Body of pancreas (tissue), 4 donors: Measurements from ENCODE around the gene TACC2. TPM values are rescaled to one million over a fixed set of nuclear protein-coding genes. Genes with fewer than 3 reads are reported as not detected.

Experiments
- ATAC-seq: fragments of 150-250 bp; one replicate; pipeline ENCODE4 v1.9.1; 2016
- DNase-seq, 4 donors: peaks; one replicate each; pipeline ENCODE4 v3.0.0-alpha.2; 2019
- H3K27ac ChIP-seq, 4 donors: fragments of 200-600 bp; sonication (generic); 1 replicate in 3 of 4; 2 replicates in 1 of 4; pipeline versions ENCODE4 v1.5.1 to v1.6.1; 2016 to 2019; ENCODE audit warnings: mild to moderate bottlenecking in 1 of 4, mixed read lengths in 1 of 4, moderate library complexity in 1 of 4
- H3K27me3 ChIP-seq, 2 donors: fragments of 200-600 bp; sonication (generic); one replicate each; pipeline ENCODE4 v1.6.0; 2016; ENCODE audit warnings: mild to moderate bottlenecking in 1 of 2
- H3K36me3 ChIP-seq, 2 donors: fragments of 200-600 bp; sonication (generic); replicated peaks in 1 of 2; 2 replicates each; pipeline ENCODE4 v1.5.1; 2016; ENCODE audit warnings: low read depth in 2 of 2; ENCODE audit not compliant: insufficient read depth in 1 of 2
- H3K4me1 ChIP-seq: fragments of 200-600 bp; sonication (generic); one replicate; pipeline ENCODE4 v1.6.0; 2016
- H3K4me3 ChIP-seq, 2 donors: fragments of 200-600 bp; sonication (generic); 1 replicate in 1 of 2; 2 replicates in 1 of 2; pipeline ENCODE4 v1.5.1; 2016 to 2019
- H3K9me3 ChIP-seq, 3 donors: fragments of 200-600 bp; sonication (generic); 1 replicate in 2 of 3; 2 replicates in 1 of 3; pipeline ENCODE4 v1.5.1; 2016
- CTCF ChIP-seq, 7 experiments: fragments of 450-650 bp in 4 of 7; fragments of 200-600 bp in 3 of 7; sonication (generic) in 3 of 7; IDR thresholded peaks; one replicate each; pipeline ENCODE4 v1.5.1; 2016 to 2019; ENCODE audit warnings: antibody characterized with exemption in 7 of 7
- POLR2A ChIP-seq, 3 donors: fragments of 450-650 bp; IDR thresholded peaks; one replicate each; pipeline ENCODE4 v1.6.1; 2016; ENCODE audit warnings: antibody characterized with exemption in 3 of 3, mild to moderate bottlenecking in 2 of 3
- WGBS, 2 donors: methylation state at CpG; one replicate each; pipeline ENCODE4 v1.1.5; 2017; 5-methylcytosine and 5-hydroxymethylcytosine counted together
- intact Hi-C: fragments of 100-400 bp; cut with DNase I; formaldehyde crosslinking; loops from one replicate; pipeline ENCODE4 v1.15.1; 2023
- total RNA-seq, 2 donors: library from RNA; depleted of rRNA; stranded (reverse); fragments of >200 nt; gene quantifications; one replicate each; pipeline ENCODE4 v1.1.0, GENCODE V29; 2016

TACC2 gene
- total RNA-seq, 2 donors from 2014 or later, result 29.0 to 38.7 TPM

- no peak overlapping the region for H3K27ac ChIP-seq
- peaks cover 14% of the 10 kb centered on the region for H3K4me1 ChIP-seq
- H3K4me3 ChIP-seq, result no peak overlapping the region
- TF ChIP-seq POLR2A (IDR thresholded peaks at IDR 0.05), result no peak
- TF ChIP-seq CTCF (IDR thresholded peaks at IDR 0.05), result no peak
- intact Hi-C loops, result no loop called here
- H3K9me3 ChIP-seq, result no peaks in the 10 kb centered on the region
- 45 to 50% methylated on average over 4 of the region's 4 CpGs for WGBS, 2 donors
- DNase-seq, result no peak
- no peaks in the 10 kb centered on the region for H3K27me3 ChIP-seq
- H3K36me3 ChIP-seq, result no peaks in the 10 kb centered on the region
- ATAC-seq, result no peak
Measured at GRCh38 chr10:122181876-122182275, 192.9 kb downstream of the TACC2 start.

- H3K27ac ChIP-seq, result peak overlapping the region in 1 of 4 donors; percentile 63
- WGBS, 2 donors, result 64 to 72% methylated on average over 6 of the region's 6 CpGs
- no peaks in the 10 kb centered on the region for H3K27me3 ChIP-seq
- DNase-seq, result no peak
- TF ChIP-seq CTCF (IDR thresholded peaks at IDR 0.05), result no peak
- TF ChIP-seq POLR2A (IDR thresholded peaks at IDR 0.05), result no peak
- no peaks in the 10 kb centered on the region for H3K36me3 ChIP-seq
- H3K4me3 ChIP-seq, result no peak overlapping the region
- ATAC-seq, result no peak
- H3K4me1 ChIP-seq, result peaks cover 14% of the 10 kb centered on the region
- intact Hi-C loops, result no loop called here
- no peaks in the 10 kb centered on the region for H3K9me3 ChIP-seq
Measured at GRCh38 chr10:122182308-122182707, 193.3 kb downstream of the TACC2 start.

GRCh38 chr10:122184254-122184653, 195.3 kb downstream of the TACC2 start:
- H3K36me3 ChIP-seq, result no peaks in the 10 kb centered on the region
- H3K9me3 ChIP-seq, result no peaks in the 10 kb centered on the region
- DNase-seq (no peak), ATAC-seq (no peak)
- peak overlapping the region in 1 of 4 donors; percentile 63 for H3K27ac ChIP-seq
- peaks cover 14% of the 10 kb centered on the region for H3K4me1 ChIP-seq
- intact Hi-C loops, result no loop called here
- TF ChIP-seq CTCF (IDR thresholded peaks at IDR 0.05), result no peak
- no peak for TF ChIP-seq POLR2A (IDR thresholded peaks at IDR 0.05)
- no peaks in the 10 kb centered on the region for H3K27me3 ChIP-seq
- WGBS, 2 donors, result 77 to 94% methylated on average over 5 to 6 of the region's 6 CpGs
- H3K4me3 ChIP-seq, result no peak overlapping the region

GRCh38 chr10:122185643-122186042, 196.7 kb downstream of the TACC2 start:
- no peak overlapping the region for H3K27ac ChIP-seq
- intact Hi-C loops, result no loop called here
- H3K9me3 ChIP-seq, result no peaks in the 10 kb centered on the region
- H3K4me1 ChIP-seq, result peaks cover 14% of the 10 kb centered on the region
- no peak overlapping the region for H3K4me3 ChIP-seq
- WGBS, 2 donors, result 96 to 99% methylated on average over 4 of the region's 4 CpGs
- no peaks in the 10 kb centered on the region for H3K27me3 ChIP-seq
- DNase-seq (no peak), ATAC-seq (no peak)
- H3K36me3 ChIP-seq, result no peaks in the 10 kb centered on the region
- no peak for TF ChIP-seq CTCF (IDR thresholded peaks at IDR 0.05)
- TF ChIP-seq POLR2A (IDR thresholded peaks at IDR 0.05), result no peak
